HG02938 (cell line): ENCODE measurements around the gene DGKI.

ENCODE experiments used
- ATAC-seq: cut with Tn5 transposase; IDR thresholded peaks from one replicate; pipeline ENCODE4 v1.9.1; 2021; ENCODE audit warnings: mild to moderate bottlenecking, moderate library complexity; ENCODE audit not compliant: unreplicated experiment

Gene DGKI

GRCh38 chr7:137692399-137692798 is 154.4 kb downstream of the DGKI start:
- no peak for ATAC-seq

GRCh38 chr7:137691566-137691965 is 155.2 kb downstream of the DGKI start:
- ATAC-seq, result no peak

- no peak for ATAC-seq
Measured at GRCh38 chr7:137690635-137691034, 156.1 kb downstream of the DGKI start.

- ATAC-seq, result no peak
Measured at GRCh38 chr7:137689761-137690160, 157.0 kb downstream of the DGKI start.

GRCh38 chr7:137687556-137688265 is 159.1 kb downstream of the DGKI start:
- no peak for ATAC-seq

DNA sequence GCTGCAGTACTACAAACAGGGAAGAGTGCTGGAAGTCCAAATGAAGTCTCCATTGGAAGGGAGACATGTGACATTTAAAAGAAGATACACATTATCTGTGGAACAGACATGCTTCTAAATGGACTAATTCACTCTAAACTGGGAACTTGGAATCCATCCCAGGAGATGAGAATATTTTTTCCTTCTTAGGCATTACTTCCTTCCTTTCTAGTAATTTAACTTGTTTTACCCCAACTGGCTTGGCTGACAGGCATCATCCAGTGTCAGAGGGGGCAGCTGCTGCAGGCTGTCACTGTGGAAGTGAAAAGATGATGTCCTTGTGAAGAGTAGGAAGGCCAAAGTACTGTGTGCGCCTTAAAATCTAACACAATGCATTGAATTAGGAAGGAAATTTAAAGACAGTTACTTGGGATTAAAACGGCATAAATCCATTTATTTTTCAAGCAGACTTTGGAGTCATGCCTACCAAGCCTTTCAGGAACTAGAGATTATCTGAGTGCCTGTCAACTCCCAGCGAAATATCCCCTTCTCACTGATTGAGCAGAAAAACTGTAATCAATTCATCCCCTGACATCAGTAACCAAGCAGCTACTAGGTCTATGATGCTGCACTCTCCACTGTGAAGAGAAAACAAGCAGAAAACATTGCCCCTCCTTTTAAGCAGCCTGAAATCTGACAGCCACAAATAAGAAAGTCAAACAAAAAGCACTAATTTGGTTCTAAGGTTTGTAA is 161.2 kb downstream of the DGKI start:
- ATAC-seq, result no peak

DNA sequence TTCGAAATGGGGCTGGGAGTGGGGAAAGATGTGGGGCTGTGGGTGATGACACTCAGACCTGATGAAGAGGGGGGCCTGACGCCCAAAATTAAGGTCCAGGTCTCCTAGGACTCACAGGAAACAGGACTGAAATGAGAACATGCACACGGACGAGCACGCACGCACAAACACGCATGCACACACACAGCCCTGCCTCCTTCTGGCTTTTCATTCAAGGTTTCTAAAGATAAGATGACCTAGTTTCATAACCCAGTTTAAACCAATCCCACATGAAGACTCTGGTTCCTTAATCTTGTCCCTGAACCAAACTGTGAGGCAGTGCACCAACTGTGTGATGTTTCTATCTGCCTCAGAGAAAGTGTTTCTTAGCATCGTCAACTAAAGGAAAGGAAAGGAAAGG is 162.0 kb downstream of the DGKI start:
- no peak for ATAC-seq

GRCh38 chr7:137684316-137684715 is 162.5 kb downstream of the DGKI start:
- ATAC-seq, result no peak

DNA sequence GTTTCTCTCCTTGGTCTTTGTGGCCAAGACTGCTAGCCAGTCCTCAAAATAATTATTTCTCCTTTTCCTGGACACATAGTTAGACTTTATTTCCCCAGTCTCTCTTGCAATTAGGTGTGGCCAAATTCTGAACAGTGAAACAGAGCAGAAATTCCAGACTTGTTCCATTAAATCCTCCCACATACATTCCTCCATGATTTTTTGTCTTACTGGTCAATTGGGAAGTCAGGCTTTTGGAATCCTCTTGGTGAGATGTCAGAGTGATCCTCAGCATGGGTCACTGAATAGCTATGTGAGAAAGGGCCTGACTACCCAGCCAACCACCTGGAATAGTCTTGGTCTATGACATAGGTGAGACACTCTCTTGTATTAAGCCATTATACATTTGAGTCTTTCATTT is 164.2 kb downstream of the DGKI start:
- ATAC-seq, result no peak

GRCh38 chr7:137681657-137682562 is 164.9 kb downstream of the DGKI start:
- ATAC-seq, result no peak

- ATAC-seq, result no peak
Measured at GRCh38 chr7:137674551-137675409, 172.0 kb downstream of the DGKI start.

GRCh38 chr7:137674048-137674447 is 172.7 kb downstream of the DGKI start:
- no peak for ATAC-seq

- no peak for ATAC-seq
Measured at GRCh38 chr7:137671920-137672319, 174.9 kb downstream of the DGKI start.

- ATAC-seq, result no peak
Measured at GRCh38 chr7:137670222-137671064, 176.3 kb downstream of the DGKI start.

DNA sequence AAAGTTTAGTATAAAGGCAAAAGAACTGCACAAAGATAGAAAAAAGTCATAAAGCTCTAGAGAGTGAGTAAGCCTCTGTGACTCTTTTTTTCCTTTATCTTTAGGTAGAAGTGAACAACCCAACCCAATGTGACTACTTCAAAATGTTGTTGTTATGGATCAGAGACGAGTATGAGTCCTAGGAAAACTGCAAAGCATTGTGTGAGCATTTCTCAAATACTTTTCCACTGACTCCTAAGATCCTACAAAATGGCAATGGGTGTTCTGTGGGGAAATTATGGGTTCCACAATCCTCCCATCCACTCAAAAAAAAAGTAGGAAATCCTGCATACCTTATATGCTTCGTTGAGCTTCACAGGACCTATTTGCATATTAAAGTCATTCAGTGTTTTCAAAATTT is 177.1 kb downstream of the DGKI start:
- ATAC-seq, result no peak

- no peak for ATAC-seq
Measured at GRCh38 chr7:137668404-137668803, 178.4 kb downstream of the DGKI start.

DNA sequence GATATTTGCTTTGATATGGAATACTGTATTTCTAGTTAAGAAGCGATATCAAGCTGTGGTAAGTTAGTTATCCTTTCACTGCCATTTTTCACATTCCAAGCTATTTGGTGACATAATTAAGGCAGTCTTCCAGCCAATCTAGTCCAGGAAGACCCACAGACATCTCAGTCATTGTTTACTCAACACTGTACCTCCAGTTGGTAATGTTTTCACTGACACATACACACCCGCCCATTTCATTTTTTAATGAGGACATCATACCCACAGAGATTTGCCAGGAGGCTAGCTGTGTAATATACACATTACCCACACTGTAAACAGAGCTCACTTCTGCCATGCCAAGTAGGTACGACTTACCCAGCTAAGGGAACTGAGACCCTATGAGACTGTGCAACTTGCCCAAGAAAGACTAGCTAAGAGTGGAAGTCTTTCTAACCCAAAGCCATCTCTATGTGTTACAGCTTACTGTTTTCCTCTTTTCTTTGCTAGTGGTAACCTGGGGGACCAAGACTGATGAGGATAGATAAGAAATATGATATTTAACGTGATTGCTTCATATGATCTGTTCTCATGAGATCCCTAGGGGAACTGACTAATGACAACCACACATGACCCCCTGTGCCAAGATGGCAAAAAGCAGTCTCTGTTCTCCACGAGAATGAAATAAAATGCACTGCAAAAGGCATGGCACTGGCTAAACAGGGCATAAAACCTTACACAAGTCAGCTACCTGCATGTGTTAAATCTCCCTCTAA is 179.0 kb downstream of the DGKI start:
- ATAC-seq, result no peak

DNA sequence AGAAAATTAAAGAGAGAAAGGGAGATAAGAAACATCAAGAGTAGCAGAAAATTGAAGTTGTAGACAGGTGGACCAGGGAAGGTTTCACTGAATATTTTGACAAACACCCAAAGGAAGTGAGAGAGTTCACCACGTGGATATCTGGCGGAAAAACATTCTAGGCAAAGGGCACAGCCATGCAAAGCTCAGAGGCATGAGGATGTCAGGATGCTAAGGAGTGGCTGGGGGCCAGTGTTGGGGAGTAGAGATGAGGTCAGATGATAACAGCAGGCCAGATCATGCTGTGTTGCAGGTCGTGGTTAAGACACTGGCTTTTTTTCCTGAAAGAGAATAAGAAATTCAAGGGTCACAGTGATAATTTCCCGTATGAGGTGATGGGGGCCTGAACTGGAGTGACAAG is 181.9 kb downstream of the DGKI start:
- ATAC-seq, result no peak

DNA sequence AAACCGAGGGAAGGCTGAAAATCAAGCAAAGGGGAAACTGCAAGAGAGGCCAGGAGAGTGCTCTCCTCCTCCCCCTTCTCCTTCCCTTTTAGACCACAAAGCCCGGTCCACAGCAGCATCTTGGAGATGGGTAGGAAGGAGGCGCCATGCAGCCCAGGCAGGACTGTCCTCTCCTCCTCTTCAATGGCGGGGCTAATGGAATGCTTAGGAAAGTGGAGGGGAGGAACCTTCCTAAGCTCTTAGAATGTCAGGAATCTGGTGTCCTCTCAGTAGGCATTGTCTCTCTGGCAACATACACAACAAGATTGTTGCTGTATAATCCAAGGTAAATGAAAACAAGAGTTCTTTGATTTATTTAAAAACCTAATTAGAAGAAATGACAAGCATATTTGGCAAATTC is 185.1 kb downstream of the DGKI start:
- ATAC-seq, result no peak
